Gastroesophageal sphincter (tissue), 4 donors: ENCODE data around the gene RPGRIP1L. TPM values are rescaled to one million over a fixed set of nuclear protein-coding genes. Genes with fewer than 3 reads are reported as not detected.

Experiments
- ATAC-seq: fragments of 150-250 bp; one replicate; pipeline ENCODE4 v1.9.1; 2016; ENCODE audit warnings: mild to moderate bottlenecking, moderate library complexity
- H3K27ac ChIP-seq, 4 donors: fragments of 200-600 bp; sonication (generic) in 3 of 4; 1 replicate in 3 of 4; 2 replicates in 1 of 4; pipeline ENCODE4 v1.5.1; 2016 to 2019
- H3K27me3 ChIP-seq: fragments of 200-600 bp; sonication (generic); one replicate; pipeline ENCODE4 v1.5.1; 2019
- H3K36me3 ChIP-seq, 2 donors: fragments of 200-600 bp; sonication (generic); one replicate each; pipeline ENCODE4 v1.5.1; 2019; ENCODE audit warnings: control low read depth in 1 of 2
- H3K4me1 ChIP-seq, 3 donors: fragments of 200-600 bp; sonication (generic); 1 replicate in 2 of 3; 2 replicates in 1 of 3; pipeline ENCODE4 v1.5.1; 2016 to 2019; ENCODE audit warnings: control low read depth in 2 of 3
- H3K4me3 ChIP-seq, 2 donors: fragments of 200-600 bp; sonication (generic); one replicate each; pipeline ENCODE4 v1.5.1; 2019; ENCODE audit warnings: mild to moderate bottlenecking in 1 of 2, moderate library complexity in 1 of 2
- H3K9me3 ChIP-seq, 3 donors: fragments of 200-600 bp; sonication (generic); one replicate each; pipeline ENCODE4 v1.5.1; 2017 to 2019; ENCODE audit warnings: control low read depth in 2 of 3
- EP300 ChIP-seq: sonication (generic); formaldehyde crosslinking; IDR thresholded peaks from one replicate; pipeline ENCODE4 v1.6.1; 2017; ENCODE audit warnings: antibody characterized with exemption, mild to moderate bottlenecking
- POLR2A ChIP-seq, 2 donors: fragments of 450-650 bp; IDR thresholded peaks; one replicate each; pipeline ENCODE4 v1.6.1; 2017; ENCODE audit warnings: antibody characterized with exemption in 2 of 2, mild to moderate bottlenecking in 2 of 2, moderate library complexity in 1 of 2
- POLR2AphosphoS5 ChIP-seq: sonication (generic); formaldehyde crosslinking; IDR thresholded peaks from one replicate; pipeline ENCODE4 v1.6.1; 2017; ENCODE audit warnings: antibody characterized with exemption
- WGBS, 2 donors: methylation state at CpG; one replicate each; pipeline ENCODE4 v1.1.5; 2018; ENCODE audit warnings: low coverage in 1 of 2; 5-methylcytosine and 5-hydroxymethylcytosine counted together
- total RNA-seq, 4 donors: library from RNA; depleted of rRNA; stranded (reverse); fragments of >200 nt; gene quantifications; one replicate each; pipeline ENCODE4 v1.1.0, GENCODE V29; 2016
- TF ChIP-seq, protein P1 (sequence below), 4 experiments: fragments of 200-600 bp in 2 of 4; fragments of 450-650 bp in 2 of 4; sonication (generic) in 1 of 4; IDR thresholded peaks; one replicate each; pipeline ENCODE4 v1.5.1; 2017 to 2019; ENCODE audit warnings: antibody characterized with exemption in 4 of 4, mild to moderate bottlenecking in 2 of 4, moderate library complexity in 2 of 4

RPGRIP1L gene
- total RNA-seq, 4 donors from 2014 or later, result 3.5 to 5.4 (median 4.8) TPM

DNA sequence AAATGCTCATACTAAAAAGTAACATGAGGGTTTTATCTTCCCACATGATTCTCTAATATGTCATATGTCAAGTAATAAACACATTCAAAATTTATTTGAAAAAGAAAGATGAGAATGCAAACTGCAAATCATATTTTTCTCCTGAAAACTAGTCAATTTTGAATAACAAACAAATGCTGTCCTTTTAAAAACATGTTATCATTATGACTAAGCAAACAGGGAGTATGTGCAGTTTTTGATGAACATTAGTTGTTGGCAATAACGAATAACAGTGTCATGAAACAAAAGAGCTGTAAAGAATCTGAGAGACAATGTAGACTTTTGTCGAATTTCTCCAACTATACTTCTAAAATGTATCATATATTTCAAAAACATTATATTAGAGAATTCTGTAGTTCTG is 34.8 kb downstream of the RPGRIP1L start:
- H3K27ac ChIP-seq, result no peak overlapping the region
- ATAC-seq, result no peak
- WGBS, 2 donors, result 80 to 83% methylated on average over 2 of the region's 2 CpGs

DNA sequence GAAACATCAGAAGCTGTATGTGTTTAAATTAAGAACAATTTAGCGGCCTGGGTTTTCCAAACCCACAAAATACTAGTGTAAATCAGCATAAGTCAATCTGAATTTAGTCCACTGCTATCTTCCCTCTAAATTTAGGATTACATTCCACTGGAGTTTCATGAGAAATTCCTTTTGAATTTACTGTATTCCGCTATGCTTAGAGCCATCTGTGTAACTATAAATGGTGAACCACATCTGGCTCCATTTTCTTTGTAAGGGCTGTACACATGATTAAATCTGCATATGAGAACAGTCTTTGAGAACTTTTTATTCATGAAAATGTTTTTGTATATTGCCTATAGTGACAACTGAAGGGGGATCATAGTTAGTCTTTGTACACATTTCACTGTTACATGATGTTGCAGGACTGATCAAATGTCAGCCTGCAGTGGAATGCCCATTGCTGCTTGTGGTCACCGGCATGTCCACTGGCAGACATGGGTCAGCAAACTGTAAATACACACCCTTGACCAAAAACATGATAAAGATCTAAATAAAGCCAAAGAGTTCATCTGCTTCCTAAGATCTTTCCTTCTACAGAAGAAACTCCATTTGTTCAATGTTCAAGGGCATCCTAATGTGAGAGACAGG is 36.8 kb downstream of the RPGRIP1L start:
- no peak for TF ChIP-seq POLR2AphosphoS5
- TF ChIP-seq, protein P1, sequence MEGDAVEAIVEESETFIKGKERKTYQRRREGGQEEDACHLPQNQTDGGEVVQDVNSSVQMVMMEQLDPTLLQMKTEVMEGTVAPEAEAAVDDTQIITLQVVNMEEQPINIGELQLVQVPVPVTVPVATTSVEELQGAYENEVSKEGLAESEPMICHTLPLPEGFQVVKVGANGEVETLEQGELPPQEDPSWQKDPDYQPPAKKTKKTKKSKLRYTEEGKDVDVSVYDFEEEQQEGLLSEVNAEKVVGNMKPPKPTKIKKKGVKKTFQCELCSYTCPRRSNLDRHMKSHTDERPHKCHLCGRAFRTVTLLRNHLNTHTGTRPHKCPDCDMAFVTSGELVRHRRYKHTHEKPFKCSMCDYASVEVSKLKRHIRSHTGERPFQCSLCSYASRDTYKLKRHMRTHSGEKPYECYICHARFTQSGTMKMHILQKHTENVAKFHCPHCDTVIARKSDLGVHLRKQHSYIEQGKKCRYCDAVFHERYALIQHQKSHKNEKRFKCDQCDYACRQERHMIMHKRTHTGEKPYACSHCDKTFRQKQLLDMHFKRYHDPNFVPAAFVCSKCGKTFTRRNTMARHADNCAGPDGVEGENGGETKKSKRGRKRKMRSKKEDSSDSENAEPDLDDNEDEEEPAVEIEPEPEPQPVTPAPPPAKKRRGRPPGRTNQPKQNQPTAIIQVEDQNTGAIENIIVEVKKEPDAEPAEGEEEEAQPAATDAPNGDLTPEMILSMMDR (IDR thresholded peaks at IDR 0.05), result no peak
- TF ChIP-seq EP300, result no peak
- no peak for TF ChIP-seq POLR2A (IDR thresholded peaks at IDR 0.05)
- Histone ChIP-seq H3K27me3 (no peaks in the 10 kb centered on the region), H3K4me1 (no peaks in the 10 kb centered on the region), H3K27ac (no peak overlapping the region), H3K9me3 (no peaks in the 10 kb centered on the region), H3K36me3 (no peaks in the 10 kb centered on the region), H3K4me3 (no peak overlapping the region)
- WGBS, 2 donors, result 87 to 100% methylated on average over 2 to 3 of the region's 3 CpGs
- ATAC-seq, result no peak

More for the DNA sequence above, 34.8 kb downstream of the RPGRIP1L start:
- Histone ChIP-seq H3K4me1 (no peaks in the 10 kb centered on the region), H3K27me3 (no peaks in the 10 kb centered on the region), H3K9me3 (no peaks in the 10 kb centered on the region), H3K36me3 (no peaks in the 10 kb centered on the region), H3K4me3 (no peak overlapping the region)
- no peak for TF ChIP-seq POLR2AphosphoS5
- TF ChIP-seq EP300, result no peak
- TF ChIP-seq, protein P1 (IDR thresholded peaks at IDR 0.05), result no peak
- TF ChIP-seq POLR2A (IDR thresholded peaks at IDR 0.05), result no peak

DNA sequence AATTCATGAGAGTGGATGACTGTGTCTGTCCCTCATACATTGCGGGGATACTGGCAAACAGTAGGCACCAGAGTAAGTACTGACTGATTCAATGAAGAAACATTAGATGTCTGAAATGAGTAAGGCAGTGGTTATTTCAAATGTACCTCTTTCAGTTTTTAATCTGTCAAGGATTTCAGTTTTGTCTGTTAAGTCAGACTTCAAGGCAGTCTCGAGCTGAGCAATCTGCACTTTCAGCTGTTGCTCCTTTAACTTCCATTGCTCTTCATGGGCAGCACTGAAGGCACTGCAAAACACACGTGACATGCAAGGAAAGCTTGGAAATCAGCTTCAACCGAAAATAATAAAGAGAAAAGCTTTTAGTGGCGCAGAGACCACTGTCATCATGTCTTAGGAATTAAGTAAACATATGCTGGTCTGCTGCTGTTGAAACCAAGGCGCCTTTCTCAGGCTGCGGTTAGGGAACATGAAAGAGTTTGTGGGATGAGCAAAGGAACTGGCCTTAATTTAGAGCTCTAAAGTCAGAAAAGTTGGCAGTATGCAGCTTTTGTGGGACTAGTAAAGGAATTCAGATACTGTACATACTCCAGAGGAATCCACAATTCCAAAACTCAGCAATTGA is 38.8 kb downstream of the RPGRIP1L start:
- WGBS, 2 donors, result 43 to 74% methylated on average over 6 to 7 of the region's 7 CpGs
- no peaks in the 10 kb centered on the region for H3K4me1 ChIP-seq
- ATAC-seq, result no peak
- TF ChIP-seq, protein P1 (IDR thresholded peaks at IDR 0.05), result no peak
- TF ChIP-seq POLR2A (IDR thresholded peaks at IDR 0.05) (no peak), EP300 (no peak)
- H3K9me3 ChIP-seq, result no peaks in the 10 kb centered on the region
- H3K36me3 ChIP-seq, result no peaks in the 10 kb centered on the region
- H3K27me3 ChIP-seq, result no peaks in the 10 kb centered on the region
- no peak overlapping the region for H3K4me3 ChIP-seq
- H3K27ac ChIP-seq, result no peak overlapping the region

DNA sequence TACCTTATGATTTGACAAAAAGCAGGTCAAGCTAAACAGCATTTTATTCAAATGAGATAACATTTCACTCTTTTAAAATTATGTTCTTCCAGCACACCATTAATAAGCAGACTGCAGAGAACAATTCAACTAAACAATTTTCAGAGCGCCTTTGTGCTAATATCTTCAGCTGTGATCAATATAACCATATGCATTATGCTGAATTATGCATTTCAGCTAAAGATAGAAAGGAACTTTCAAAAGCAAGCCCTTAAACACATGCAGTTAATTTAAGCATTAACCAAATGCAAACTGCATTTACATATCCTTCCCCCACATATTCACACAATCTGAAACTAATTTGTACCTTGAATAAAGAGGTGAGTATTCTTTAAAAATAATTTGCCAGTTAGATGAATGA is 41.6 kb downstream of the RPGRIP1L start:
- Histone ChIP-seq H3K27me3 (no peaks in the 10 kb centered on the region), H3K27ac (no peak overlapping the region), H3K9me3 (no peaks in the 10 kb centered on the region), H3K36me3 (peaks cover 0 to under 1% of the 10 kb centered on the region in 2 donors), H3K4me3 (no peak overlapping the region), H3K4me1 (no peaks in the 10 kb centered on the region)
- 92 to 100% methylated on average over 1 of the region's 1 CpG for WGBS, 2 donors
- ATAC-seq, result no peak
- TF ChIP-seq POLR2A (IDR thresholded peaks at IDR 0.05), result no peak
- TF ChIP-seq, protein P1 (IDR thresholded peaks at IDR 0.05), result no peak
- no peak for TF ChIP-seq POLR2AphosphoS5
- no peak for TF ChIP-seq EP300

DNA sequence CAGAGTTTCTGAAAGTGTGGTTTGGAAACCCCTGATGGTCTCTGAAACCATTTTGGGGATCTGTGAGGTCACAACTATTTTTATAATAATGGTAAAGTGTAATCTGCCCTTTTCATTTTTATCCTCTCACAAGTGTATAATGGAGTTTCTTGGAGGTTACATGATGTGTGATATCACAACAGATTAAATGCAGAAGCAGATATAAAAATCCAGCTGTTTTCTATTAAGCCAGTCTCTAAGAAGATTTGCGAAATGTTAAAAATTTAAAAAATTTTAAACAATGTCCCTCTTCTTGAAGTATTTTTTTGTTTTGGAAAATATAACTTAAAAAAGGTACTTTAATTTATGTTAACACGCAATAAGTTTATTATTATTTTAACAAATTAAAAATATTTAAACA is 48.7 kb downstream of the RPGRIP1L start:
- 85 to 94% methylated on average over 2 of the region's 2 CpGs for WGBS, 2 donors
- ATAC-seq, result no peak
- Histone ChIP-seq H3K4me1 (no peaks in the 10 kb centered on the region), H3K27ac (no peak overlapping the region), H3K4me3 (no peak overlapping the region), H3K36me3 (peaks cover 0 to 35% of the 10 kb centered on the region in 2 donors), H3K27me3 (no peaks in the 10 kb centered on the region), H3K9me3 (no peaks in the 10 kb centered on the region)
- TF ChIP-seq POLR2AphosphoS5 (no peak), POLR2A (IDR thresholded peaks at IDR 0.05) (no peak), EP300 (no peak)
- TF ChIP-seq, protein P1 (IDR thresholded peaks at IDR 0.05), result no peak
